WERI-Rb-1 (cell line): ENCODE measurements around the gene DTD1.

Experiments used
- DNase-seq: peaks from one replicate; pipeline ENCODE4 v3.0.0-alpha.2; 2020
- H3K27ac ChIP-seq: fragments of 250-450 bp; sonication (Bioruptor Pico); 2 replicates; pipeline ENCODE4 v1.5.1; 2020; ENCODE audit warnings: mild to moderate bottlenecking, moderate library complexity
- H3K27me3 ChIP-seq: fragments of 250-450 bp; sonication (Bioruptor Pico); 2 replicates; pipeline ENCODE4 v1.5.1; 2021; ENCODE audit warnings: mild to moderate bottlenecking, low read depth, moderate library complexity; ENCODE audit not compliant: insufficient read depth, severe bottlenecking
- H3K36me3 ChIP-seq: fragments of 250-450 bp; sonication (Bioruptor Pico); 2 replicates; pipeline ENCODE4 v1.5.1; 2020; ENCODE audit warnings: mild to moderate bottlenecking, moderate library complexity
- H3K4me3 ChIP-seq: 2 replicates; pipeline ENCODE4 v1.5.1; 2011; ENCODE audit warnings: low read depth, mild to moderate bottlenecking, control low read depth, low read length
- H3K9me3 ChIP-seq: fragments of 250-450 bp; sonication (Bioruptor Pico); 2 replicates; pipeline ENCODE4 v1.5.1; 2021; ENCODE audit warnings: mild to moderate bottlenecking, moderate library complexity; ENCODE audit not compliant: severe bottlenecking
- TF ChIP-seq, protein P1 (sequence below): IDR thresholded peaks from 2 replicates; pipeline ENCODE4 v1.5.1; 2011; ENCODE audit warnings: low read depth, mild to moderate bottlenecking, control low read depth, inconsistent platforms, low read length

The DTD1 gene

DNA sequence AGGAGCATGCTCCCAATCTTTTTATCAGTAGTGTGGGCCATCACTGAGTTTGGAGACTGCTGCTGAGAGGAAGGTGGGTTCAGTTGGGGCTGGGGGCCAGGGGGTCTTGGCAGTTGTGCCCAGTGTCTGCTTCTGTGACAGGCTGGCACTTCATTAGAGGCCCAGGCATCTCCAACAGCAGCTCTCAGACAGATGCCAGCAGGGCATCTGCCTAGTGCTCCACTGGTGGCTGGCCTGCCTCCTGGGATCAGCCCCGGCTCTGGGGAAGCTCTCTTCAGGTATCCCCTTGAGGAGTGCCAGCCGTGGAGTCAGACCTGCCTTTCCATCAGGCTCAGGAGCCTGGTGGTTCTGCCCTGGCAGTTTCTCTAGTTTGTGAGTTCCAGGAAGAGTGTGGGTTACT, 77.3 kb downstream of the DTD1 start:
- Histone ChIP-seq H3K27ac (no peak overlapping the region), H3K4me3 (no peak overlapping the region), H3K36me3 (no peaks in the 10 kb centered on the region), H3K9me3 (no peaks in the 10 kb centered on the region), H3K27me3 (no peaks in the 10 kb centered on the region)
- TF ChIP-seq, protein P1, sequence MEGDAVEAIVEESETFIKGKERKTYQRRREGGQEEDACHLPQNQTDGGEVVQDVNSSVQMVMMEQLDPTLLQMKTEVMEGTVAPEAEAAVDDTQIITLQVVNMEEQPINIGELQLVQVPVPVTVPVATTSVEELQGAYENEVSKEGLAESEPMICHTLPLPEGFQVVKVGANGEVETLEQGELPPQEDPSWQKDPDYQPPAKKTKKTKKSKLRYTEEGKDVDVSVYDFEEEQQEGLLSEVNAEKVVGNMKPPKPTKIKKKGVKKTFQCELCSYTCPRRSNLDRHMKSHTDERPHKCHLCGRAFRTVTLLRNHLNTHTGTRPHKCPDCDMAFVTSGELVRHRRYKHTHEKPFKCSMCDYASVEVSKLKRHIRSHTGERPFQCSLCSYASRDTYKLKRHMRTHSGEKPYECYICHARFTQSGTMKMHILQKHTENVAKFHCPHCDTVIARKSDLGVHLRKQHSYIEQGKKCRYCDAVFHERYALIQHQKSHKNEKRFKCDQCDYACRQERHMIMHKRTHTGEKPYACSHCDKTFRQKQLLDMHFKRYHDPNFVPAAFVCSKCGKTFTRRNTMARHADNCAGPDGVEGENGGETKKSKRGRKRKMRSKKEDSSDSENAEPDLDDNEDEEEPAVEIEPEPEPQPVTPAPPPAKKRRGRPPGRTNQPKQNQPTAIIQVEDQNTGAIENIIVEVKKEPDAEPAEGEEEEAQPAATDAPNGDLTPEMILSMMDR, result no peak
- DNase-seq, result no peak

DNA sequence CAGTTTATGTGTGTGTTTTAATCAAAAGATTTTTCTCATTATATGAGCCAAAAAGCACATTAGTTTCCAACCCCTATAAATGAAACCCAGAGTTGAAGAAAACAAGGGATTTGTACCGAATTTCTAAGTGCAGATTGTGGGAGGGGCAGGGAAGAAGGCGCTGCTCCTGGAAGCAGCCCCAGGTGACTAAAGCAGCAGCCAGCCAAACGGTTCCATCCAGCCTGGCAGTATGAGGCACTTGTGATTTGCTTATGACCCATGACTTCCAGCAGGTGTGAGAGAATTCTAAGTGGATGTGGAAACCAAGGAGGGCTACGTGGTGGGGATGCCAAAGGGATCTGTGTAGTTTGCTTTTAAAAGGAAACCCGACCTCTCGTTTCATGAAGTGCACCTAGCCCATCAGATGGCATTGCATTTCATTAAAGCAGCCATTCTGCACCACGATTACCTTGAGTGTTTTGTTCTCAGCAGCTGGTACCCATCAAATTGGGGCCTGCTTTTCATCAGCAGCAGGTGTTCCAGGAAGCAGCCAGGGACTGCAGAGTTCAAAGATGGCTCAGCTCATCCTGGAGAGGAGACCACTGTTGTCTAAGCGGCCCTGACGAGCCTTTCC, 79.1 kb downstream of the DTD1 start:
- Histone ChIP-seq H3K36me3 (no peaks in the 10 kb centered on the region), H3K27me3 (no peaks in the 10 kb centered on the region), H3K4me3 (no peak overlapping the region), H3K27ac (no peak overlapping the region), H3K9me3 (no peaks in the 10 kb centered on the region)
- DNase-seq, result no peak
- TF ChIP-seq, protein P1, result no peak

DNA sequence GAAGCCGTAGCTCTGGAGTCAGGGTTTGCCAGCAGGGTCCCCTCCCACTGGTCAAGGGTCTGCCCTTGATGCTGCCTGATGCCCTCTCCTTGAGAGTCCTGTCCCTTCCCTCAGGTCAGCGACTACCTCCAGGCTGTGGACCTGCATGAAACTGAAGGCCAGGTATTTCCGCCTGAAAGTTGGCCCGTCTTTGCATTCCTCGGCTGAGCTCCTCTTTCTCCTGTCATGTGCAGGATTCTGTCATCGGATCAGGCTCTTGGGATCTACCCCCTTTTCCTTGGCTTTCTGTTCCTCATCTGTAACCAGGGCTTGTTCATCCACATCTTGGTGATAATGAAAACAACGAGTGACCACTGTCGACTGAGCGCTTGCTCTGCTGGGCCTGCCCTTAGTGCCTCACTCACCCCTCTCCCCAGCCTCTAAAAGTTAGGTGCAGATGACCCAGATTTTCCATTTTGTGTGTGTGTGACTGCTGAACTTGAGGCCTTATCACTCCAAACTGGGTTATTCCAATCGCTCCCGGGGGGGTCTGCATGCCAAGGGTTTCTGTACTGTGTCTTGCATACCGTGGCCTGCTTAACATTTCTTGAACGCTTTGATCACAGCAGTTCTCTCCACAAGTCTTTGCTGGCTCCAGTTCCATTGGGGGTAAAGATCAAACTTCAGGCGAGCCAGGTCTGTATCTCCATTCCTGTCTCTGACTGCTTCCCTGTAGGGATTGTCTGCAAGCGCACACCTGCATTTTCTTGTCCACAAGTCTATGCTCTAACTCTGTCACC, 81.6 kb downstream of the DTD1 start:
- Histone ChIP-seq H3K27ac (no peak overlapping the region), H3K9me3 (no peaks in the 10 kb centered on the region), H3K27me3 (no peaks in the 10 kb centered on the region), H3K36me3 (no peaks in the 10 kb centered on the region), H3K4me3 (no peak overlapping the region)
- DNase-seq, result no peak
- TF ChIP-seq, protein P1, result no peak

DNA sequence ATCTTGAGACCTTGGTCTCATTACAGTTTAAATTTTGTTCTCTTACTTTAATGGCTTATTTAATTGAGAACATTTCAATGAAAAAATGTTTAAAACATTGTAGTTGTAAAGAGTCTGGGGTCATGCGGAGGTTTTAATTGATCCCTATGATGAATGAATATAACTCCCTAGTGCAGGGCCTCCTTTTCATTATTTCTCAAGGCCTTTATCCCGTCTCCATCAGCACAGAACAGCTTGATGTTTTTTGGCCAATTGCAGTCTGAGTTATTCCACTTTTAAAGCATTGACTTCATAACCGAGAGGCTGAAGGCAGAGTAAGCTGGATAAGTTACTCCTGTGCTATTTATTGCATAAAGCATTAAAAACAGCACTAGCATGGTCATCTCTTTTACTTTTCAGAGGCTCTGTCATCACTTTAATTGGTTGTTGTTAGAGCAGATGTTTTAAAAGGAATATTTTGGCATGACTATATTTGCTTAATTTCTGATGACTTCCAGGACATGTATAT, 83.4 kb downstream of the DTD1 start:
- H3K36me3 ChIP-seq, result no peaks in the 10 kb centered on the region
- no peaks in the 10 kb centered on the region for H3K27me3 ChIP-seq
- no peaks in the 10 kb centered on the region for H3K9me3 ChIP-seq
- TF ChIP-seq, protein P1, result no peak
- DNase-seq, result no peak
- no peak overlapping the region for H3K27ac ChIP-seq
- no peak overlapping the region for H3K4me3 ChIP-seq

DNA sequence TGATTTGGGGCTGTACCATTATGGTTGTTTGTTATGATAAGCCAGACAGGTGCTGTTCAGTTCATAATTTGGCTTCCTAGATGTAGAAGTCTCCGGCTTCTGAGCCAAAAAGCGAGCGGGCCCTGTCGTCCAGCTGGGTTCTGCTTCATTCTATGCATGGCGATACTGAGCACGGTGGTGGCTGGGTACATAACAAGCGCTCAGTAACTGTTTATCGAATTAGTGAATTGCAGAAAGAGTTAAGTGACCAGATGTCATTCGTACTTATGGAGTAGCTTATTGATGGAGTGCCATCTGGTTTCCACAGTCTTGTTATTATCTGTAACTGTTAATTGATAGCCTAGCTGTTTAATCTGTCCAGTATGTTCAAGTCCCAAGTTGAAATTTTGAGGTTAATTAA, 85.0 kb downstream of the DTD1 start:
- H3K9me3 ChIP-seq, result no peaks in the 10 kb centered on the region
- peak; percentile 42 for DNase-seq
- peak overlapping the region; percentile 67 for H3K27ac ChIP-seq
- TF ChIP-seq, protein P1, result no peak
- H3K27me3 ChIP-seq, result no peaks in the 10 kb centered on the region
- H3K36me3 ChIP-seq, result no peaks in the 10 kb centered on the region
- no peak overlapping the region for H3K4me3 ChIP-seq
